Activated CD4-positive, alpha-beta T cell treated with anti-CD3 and anti-CD28 coated beads for 4 hours (primary cell): ENCODE data around the gene ZC3H6.
"Not testable (repeated sequence)": the region's sequence is repeated elsewhere in the genome, so short reads cannot be mapped to it uniquely, and the experiment has no call there.

Experiments
- DNase-seq, 2 donors: peaks; one replicate each; pipeline ENCODE4 v3.0.0-alpha.2; 2020

The ZC3H6 gene

GRCh38 chr2:112282066-112282465 is 6.7 kb downstream of the ZC3H6 start:
- DNase-seq: not testable (repeated sequence)

- not testable (repeated sequence) for DNase-seq
Observed at GRCh38 chr2:112283535-112283934, 8.1 kb downstream of the ZC3H6 start.

DNA sequence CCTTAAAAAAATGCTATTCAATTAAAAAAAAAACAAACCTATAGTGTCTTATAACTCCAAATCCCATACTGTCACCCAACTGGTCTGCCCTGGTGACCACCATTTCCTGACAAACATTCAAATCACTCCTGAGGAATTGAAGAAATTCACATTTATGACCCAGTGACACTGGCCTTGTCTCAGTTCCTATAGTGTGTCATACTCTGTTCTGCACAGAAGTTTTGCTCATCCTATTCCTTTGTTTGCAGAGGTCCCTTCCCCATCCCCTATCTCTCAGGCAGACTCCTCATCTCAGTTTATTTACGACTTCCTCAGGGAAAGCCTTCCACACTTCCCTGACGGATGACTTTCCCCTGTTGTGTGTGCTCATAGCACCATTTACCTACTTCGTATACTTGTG is 14.7 kb downstream of the ZC3H6 start:
- DNase-seq: no peak

- no peak for DNase-seq
Observed at GRCh38 chr2:112290648-112291047, 15.3 kb downstream of the ZC3H6 start.

DNA sequence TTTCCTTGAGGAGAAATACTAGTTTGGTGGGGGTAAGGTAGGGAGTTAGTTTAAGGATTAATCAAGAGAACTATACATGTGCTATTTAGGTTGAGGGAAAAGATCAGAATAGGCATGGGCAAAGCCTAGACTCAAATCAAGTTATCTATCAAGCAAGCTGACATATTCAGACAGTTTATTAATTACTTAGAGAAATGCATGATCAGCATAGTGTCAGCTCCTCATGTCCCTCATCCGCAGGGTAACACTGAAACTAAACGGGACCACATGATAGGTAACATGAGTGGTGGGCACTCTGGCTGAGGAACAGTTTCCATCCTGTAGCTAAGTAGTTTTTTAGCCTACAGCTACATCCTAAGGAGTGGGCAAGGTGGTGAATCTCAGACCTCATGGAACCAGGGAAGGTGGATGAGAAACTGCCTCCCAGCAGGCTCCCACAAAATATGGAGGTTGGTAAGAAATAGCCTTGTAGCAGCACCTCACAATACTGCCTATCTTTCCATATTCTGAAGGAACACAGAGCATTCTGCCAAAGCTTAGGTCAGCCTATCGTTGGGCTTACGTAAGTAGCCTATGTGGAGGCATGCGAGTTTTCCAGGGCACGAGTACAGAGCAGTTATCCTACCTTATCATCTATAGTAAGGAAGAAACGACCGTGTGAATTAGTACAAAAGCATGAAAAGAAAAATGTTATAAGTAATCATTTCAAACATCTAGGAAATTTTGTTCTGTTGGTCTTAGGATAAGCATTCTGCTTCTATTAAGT is 18.4 kb downstream of the ZC3H6 start:
- DNase-seq: no peak

DNA sequence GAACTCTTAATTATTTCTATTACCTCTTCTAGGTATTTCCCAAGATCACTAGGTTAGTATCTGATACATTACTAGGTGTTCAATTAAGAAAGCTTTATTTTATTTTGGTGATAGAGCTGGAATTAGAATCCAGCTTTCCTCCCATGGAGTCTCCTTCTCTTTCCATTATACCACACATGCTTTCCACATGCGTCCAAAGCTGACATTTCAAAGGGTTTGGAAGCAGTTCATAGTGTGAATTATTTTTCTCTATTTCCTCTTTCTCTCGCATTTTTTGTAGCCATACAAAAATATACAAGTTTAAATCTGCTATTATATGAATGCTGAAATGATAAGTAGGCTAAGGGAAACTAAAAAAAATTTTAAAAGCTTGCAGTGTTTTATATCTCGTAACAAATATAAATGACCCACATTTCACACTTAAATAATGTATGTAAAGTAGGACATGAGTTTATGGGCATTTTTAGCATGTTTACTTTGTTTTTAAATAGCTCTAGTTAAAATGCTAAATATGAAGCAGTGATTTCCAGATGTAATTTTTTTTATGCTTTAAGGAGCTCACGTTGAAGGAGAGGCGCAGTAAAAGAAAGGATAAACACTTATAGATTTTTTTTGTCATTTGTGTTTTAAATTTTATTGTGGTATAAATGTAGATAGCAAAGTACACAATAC is 20.1 kb downstream of the ZC3H6 start:
- DNase-seq: no peak

GRCh38 chr2:112296407-112296806 is 21.0 kb downstream of the ZC3H6 start:
- DNase-seq: no peak

DNA sequence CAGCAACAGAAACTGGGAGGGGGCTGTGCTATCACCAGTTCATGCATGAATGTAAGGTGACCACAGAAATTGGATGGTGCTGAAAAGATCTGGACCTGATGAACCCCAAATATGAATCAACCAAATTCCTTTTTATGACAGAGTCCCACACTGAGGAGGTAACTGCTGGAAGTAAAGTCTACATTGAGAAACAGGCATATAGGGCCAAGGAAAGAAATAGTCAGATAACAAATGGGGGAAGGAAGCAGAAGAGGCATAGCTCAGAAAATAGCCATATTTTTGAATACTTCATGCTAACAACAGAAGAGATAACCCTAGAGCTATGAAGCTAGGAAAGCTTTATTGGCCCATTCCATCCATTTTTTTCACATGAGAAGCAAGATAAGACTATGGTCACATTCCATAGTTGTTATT is 25.8 kb downstream of the ZC3H6 start:
- no peak for DNase-seq

- DNase-seq: no peak
Observed at GRCh38 chr2:112301973-112302372, 26.6 kb downstream of the ZC3H6 start.

DNA sequence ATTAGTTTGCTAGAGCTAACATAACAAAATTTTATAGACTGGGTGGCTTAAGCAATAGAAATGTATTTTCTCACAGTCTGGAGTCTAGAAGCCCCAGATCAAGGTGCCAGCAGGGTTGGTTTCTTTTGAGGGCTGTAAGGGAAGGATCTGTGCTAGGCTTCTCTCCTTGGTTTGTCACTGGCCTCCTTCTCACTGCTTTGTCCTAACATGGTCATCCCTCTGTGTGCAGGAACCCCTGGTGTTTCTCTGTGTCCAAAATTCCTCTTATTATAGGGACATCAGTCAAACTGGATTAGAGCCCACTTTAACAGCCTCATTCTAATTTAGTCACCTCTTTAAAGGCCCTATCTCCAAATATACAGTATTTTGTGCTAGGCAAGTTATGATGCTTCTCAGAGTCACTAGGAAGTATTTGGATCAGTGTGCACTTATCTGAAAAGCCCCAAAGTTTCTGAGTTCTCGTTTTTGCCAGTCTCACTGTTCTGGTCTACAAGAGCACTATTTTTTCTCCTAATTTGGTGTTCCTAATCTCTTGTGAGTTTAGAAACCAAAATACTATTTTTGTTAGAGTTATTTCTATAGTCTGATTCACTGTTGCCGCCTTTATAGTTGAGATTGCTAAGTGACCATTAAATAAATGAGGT is 29.0 kb downstream of the ZC3H6 start:
- DNase-seq: no peak

DNA sequence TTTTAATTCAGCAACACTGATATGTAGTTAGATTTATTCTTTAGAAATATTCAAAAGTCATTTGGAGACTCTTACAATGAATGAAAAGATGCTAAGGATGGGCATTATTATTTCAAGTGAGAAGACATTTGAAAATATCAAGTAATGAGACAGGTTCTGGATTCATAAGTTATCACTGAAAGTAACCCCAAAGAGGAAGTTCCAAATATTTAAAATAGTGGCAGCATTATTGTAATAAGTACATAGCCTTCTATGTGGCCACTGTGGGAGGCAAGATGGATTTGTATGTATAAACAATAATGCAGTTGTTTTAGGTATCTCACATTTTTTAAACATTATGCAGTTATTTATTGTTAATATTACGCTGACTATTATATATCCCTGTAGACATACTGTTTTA is 29.7 kb downstream of the ZC3H6 start:
- no peak for DNase-seq

DNA sequence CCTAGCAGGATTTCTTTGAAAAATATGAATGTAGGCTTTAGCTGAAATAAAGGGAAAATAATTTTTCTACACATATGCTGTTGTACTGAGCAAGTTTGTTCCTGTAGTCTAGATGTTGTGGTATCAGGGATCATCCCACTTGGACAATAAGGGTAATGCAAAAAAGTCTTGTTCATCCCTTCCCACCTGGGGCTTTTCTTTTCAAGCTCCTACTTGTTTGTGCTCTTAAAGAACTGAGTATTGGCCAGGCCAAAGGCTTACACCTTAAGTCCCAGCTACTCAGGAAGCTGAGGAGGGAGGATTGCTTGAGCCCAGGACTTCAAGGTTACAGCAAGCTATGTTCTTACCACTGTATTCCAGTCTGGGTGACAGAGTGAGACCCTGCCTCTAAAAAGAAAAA is 35.5 kb downstream of the ZC3H6 start:
- no peak for DNase-seq

- DNase-seq: no peak
Observed at GRCh38 chr2:112311932-112312331, 36.5 kb downstream of the ZC3H6 start.

GRCh38 chr2:112312821-112313220 is 37.4 kb downstream of the ZC3H6 start:
- DNase-seq: no peak

DNA sequence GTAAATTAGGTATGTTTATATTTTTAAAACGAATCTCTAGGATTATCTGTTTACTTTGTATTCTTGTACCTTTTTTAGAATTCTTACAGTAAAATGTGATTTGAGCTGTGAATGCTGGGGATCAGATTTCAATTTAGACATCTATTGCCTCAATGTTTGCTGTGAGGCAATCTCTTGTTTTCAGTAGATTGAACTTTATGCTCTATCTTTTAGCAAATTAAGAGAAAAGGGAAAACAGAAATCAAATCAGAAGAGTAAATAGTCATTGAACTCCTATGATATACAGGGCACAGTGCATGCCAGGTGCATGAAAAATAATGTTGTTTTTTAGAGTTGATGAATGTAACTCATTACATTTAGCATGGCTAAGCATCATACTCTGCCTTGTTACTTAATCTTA is 39.5 kb downstream of the ZC3H6 start:
- no peak for DNase-seq

GRCh38 chr2:112317303-112318158 is 42.1 kb downstream of the ZC3H6 start:
- no peak for DNase-seq

DNA sequence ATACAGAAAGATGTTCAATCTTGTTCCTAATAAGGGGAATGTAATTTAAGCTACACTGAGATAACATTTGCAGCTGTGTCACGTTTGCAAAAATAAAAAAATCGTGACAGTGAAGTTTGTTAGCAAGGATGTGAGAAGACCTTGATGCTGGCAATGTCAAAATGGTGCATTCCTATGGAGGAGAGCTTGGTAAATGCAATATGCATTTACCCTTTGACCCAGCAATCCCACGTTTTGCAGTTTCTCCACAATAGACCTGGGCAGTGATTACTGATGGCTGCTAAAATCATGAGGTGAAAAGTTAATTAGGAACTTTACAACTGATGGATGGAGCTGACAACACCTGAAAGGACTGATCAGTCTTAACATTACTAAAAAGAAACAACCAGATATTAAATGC is 43.1 kb downstream of the ZC3H6 start:
- no peak for DNase-seq

GRCh38 chr2:112321375-112322320 is 46.3 kb downstream of the ZC3H6 start:
- no peak for DNase-seq

DNA sequence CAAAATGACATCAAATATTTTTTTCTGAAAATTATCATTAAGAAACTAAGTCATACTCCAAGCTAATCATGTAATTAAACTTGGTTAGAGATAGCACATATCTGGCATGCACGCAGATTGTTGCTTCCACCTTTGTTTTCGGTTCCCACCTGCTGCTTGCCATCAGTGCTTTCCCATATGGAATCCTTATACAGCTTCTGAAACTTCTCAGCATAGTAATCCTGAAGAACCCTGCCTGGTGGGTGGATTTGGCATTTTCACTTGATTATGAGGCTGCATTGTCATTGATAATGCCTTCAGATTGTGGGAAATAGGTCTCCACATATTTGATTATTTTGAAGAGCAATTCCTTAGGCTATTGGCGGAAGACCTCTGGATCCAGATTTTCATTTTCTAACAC is 47.5 kb downstream of the ZC3H6 start:
- DNase-seq: no peak

- no peak for DNase-seq
Observed at GRCh38 chr2:112332123-112332696, 56.8 kb downstream of the ZC3H6 start.

DNA sequence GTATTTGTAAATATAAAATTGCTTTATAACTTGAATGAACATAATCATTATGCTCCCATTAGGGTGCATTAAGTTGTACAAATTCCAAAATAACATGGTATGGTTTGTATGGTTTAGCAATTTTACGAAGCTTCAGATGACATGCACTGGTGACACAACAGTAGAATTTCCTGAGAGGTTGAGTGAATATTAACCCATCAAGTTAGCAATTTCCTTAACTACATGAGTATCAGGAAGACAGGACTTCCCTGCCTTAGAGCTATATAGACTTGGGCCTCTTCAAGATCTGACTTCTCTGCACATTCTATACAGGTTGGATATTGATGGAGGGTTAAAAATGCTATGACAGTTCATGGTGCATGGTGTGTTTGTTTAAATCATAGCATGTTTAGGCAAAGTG is 60.2 kb downstream of the ZC3H6 start:
- no peak for DNase-seq

GRCh38 chr2:112339986-112340385 is 64.6 kb downstream of the ZC3H6 start:
- no peak for DNase-seq
